ENCODE results near the gene CXCL17. TPM values are rescaled to one million over a fixed set of nuclear protein-coding genes. Genes with fewer than 3 reads are reported as not detected.
"Not testable (repeated sequence)": the region's sequence is repeated elsewhere in the genome, so short reads cannot be mapped to it uniquely, and the experiment has no call there.

The CXCL17 gene
- total RNA-seq, 1 experiment from 2014 or later = 0.98 TPM

DNA sequence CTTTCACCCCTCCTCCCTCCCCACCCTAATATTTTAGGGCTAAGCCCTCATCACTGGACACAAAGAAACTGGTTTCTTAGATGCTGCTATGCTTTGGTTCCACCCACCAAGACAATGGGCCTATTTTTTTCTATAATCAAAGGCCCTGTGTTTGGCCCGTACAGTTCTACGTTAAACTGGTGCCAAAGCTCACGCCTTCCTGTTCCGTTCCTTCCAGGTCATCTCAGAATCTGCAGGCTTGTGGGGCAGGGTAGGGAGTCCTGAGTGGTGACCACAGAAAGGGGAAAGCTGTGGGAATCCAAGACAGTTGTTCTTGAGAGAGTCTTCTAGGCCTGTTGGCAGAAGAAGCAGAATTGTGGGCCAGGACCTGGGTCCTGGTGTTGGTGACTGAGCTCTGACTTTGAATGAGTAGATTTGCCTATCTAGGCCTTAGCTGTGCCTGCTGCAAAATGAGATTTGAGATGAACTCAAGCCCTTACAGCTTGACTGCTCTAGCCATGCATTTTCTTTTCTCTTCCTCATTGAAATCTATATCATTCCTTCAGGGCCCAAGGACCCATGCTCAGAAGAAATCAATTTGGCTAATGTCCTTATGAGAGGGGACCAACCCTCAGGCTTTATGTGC is 19.1 kb upstream of the CXCL17 start:
- Histone ChIP-seq H3K9me3 (ENCODE audit: low read length) (no peaks in the 10 kb centered on the region), H3F3A (ENCODE audit: low read length, unreplicated experiment) (no peaks in the 10 kb centered on the region), H2AFZ (ENCODE audit: low read length) (no peak overlapping the region), H3K9me2 (replicated peaks; ENCODE audit: low read length) (no peaks in the 10 kb centered on the region), H3K27me3 (ENCODE audit: low read length) (no peaks in the 10 kb centered on the region), H3K27ac (ENCODE audit: low read length) (no peak overlapping the region), H3K4me3 (ENCODE audit: low read length) (no peak overlapping the region), H3K9ac (ENCODE audit: low read length) (no peak overlapping the region), H3K4me1 (ENCODE audit: insufficient read depth, low read length) (no peaks in the 10 kb centered on the region), H4K20me1 (ENCODE audit: low read length) (no peaks in the 10 kb centered on the region), H3K36me3 (ENCODE audit: low read depth, low read length) (no peaks in the 10 kb centered on the region), H3K79me2 (ENCODE audit: low read length) (no peaks in the 10 kb centered on the region), H3K4me2 (ENCODE audit: low read length) (no peak overlapping the region)
- CTCF ChIA-PET = no interaction called here
- ATAC-seq (no peak), DNase-seq (no peak)
- POLR2A ChIA-PET (ENCODE audit: unreplicated experiment) = no interaction called here
- no peak for TF ChIP-seq EZH2phosphoT487 (IDR thresholded peaks at IDR 0.05; ENCODE audit: borderline replicate concordance, low read length)
- TF ChIP-seq EZH2 (IDR thresholded peaks at IDR 0.05; ENCODE audit: low read length, unreplicated experiment) = no peak
- no peak for TF ChIP-seq CTCF (conservative IDR thresholded peaks at IDR 0.05; ENCODE audit: low read depth, low read length)
- intact Hi-C loops (cut with micrococcal nuclease) = no loop called here
- no TSS peak for BruUV-seq (replicated peaks)

- CTCF ChIA-PET; H3K9me2 ChIP-seq (replicated peaks; ENCODE audit: low read length); H3K4me1 ChIP-seq (ENCODE audit: insufficient read depth, low read length); H4K20me1 ChIP-seq (ENCODE audit: low read length); H3K27me3 ChIP-seq (ENCODE audit: low read length); BruUV-seq (replicated peaks); H3K79me2 ChIP-seq (ENCODE audit: low read length); H3K9me3 ChIP-seq (ENCODE audit: low read length); H2AFZ ChIP-seq (ENCODE audit: low read length); ATAC-seq; H3K4me3 ChIP-seq (ENCODE audit: low read length); POLR2A ChIA-PET (ENCODE audit: unreplicated experiment); H3F3A ChIP-seq (ENCODE audit: low read length, unreplicated experiment); H3K27ac ChIP-seq (ENCODE audit: low read length); DNase-seq; H3K36me3 ChIP-seq (ENCODE audit: low read depth, low read length); H3K4me2 ChIP-seq (ENCODE audit: low read length); H3K9ac ChIP-seq (ENCODE audit: low read length); intact Hi-C loops (cut with micrococcal nuclease): not testable (repeated sequence)
Measured at GRCh38 chr19:42461231-42461630, 18.5 kb upstream of the CXCL17 start.

DNA sequence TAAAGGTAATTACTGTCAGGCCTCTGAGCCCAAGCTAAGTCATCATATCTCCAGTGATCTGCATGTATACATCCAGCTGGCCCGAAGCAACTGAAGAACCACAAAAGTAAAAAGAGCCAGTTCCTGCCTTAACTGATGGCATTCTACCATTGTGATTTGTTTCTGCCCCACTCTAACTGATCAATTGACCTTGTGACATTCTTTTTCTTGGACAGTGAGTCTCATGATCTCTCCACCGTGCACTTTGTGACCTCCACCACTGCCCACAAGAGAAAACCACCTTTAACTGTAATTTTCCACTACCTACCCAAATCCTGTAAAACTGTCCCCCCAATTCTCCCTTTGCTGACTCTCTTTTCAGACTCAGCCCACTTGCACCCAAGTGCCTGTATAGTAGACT is 17.2 kb upstream of the CXCL17 start:
- Histone ChIP-seq H3K4me3 (ENCODE audit: low read length) (no peak overlapping the region), H3K9me3 (ENCODE audit: low read length) (no peaks in the 10 kb centered on the region), H3K27ac (ENCODE audit: low read length) (no peak overlapping the region), H3K4me2 (ENCODE audit: low read length) (no peak overlapping the region), H3K9ac (ENCODE audit: low read length) (no peak overlapping the region), H4K20me1 (ENCODE audit: low read length) (no peaks in the 10 kb centered on the region), H2AFZ (ENCODE audit: low read length) (no peak overlapping the region), H3K27me3 (ENCODE audit: low read length) (no peaks in the 10 kb centered on the region), H3K4me1 (ENCODE audit: insufficient read depth, low read length) (peaks cover 14% of the 10 kb centered on the region), H3K9me2 (replicated peaks; ENCODE audit: low read length) (no peaks in the 10 kb centered on the region), H3K36me3 (ENCODE audit: low read depth, low read length) (no peaks in the 10 kb centered on the region), H3F3A (ENCODE audit: low read length, unreplicated experiment) (no peaks in the 10 kb centered on the region), H3K79me2 (ENCODE audit: low read length) (no peaks in the 10 kb centered on the region)
- POLR2A ChIA-PET (ENCODE audit: unreplicated experiment) = no interaction called here
- BruUV-seq (replicated peaks) = no TSS peak
- DNase-seq = no peak
- no peak for ATAC-seq
- intact Hi-C loops (cut with micrococcal nuclease) = no loop called here
- CTCF ChIA-PET = no interaction called here
- TF ChIP-seq EZH2phosphoT487 (IDR thresholded peaks at IDR 0.05; ENCODE audit: borderline replicate concordance, low read length) (no peak), CTCF (conservative IDR thresholded peaks at IDR 0.05; ENCODE audit: low read depth, low read length) (no peak), EZH2 (IDR thresholded peaks at IDR 0.05; ENCODE audit: low read length, unreplicated experiment) (no peak)
